ENCODE results near the gene KLKB1. TPM values are rescaled to one million over a fixed set of nuclear protein-coding genes. Genes with fewer than 3 reads are reported as not detected.

KLKB1 gene
- total RNA-seq, 1 experiment from 2014 or later, result 0.10 TPM

- intact Hi-C loops (cut with micrococcal nuclease), result no loop called here
- no peak for ATAC-seq
- CTCF ChIA-PET, result no interaction called here
Observed at GRCh38 chr4:186236126-186236525, 8.8 kb downstream of the KLKB1 start.

GRCh38 chr4:186240452-186240847 lies 13.1 kb downstream of the KLKB1 start:
- no TSS peak for BruUV-seq (replicated peaks)
- ChIA-PET POLR2A (no interaction called here), CTCF (no interaction called here), RAD21 (ENCODE audit: low non-redundant PET in 1 of 2, low total read pairs in 2 of 2, uncharacterized antibody in 2 of 2, unreplicated experiment in 2 of 2) (no interaction called here)
- no peaks in the 10 kb centered on the region for H3K27me3 ChIP-seq (ENCODE audit: insufficient read depth, low read length)
- H3K79me2 ChIP-seq (ENCODE audit: insufficient read depth, low read length), result no peaks in the 10 kb centered on the region
- H3K9me2 ChIP-seq (ENCODE audit: insufficient read depth), result no peaks in the 10 kb centered on the region
- no peak overlapping the region for H3K4me2 ChIP-seq (ENCODE audit: low read length)
- H3K9ac ChIP-seq (ENCODE audit: low read length), result no peak overlapping the region
- no peak overlapping the region for H3K27ac ChIP-seq (ENCODE audit: low read depth, low read length)
- intact Hi-C loops (cut with micrococcal nuclease), result no loop called here
- H4K20me1 ChIP-seq (ENCODE audit: insufficient read depth), result no peaks in the 10 kb centered on the region
- H3K9me3 ChIP-seq (ENCODE audit: control insufficient read depth in 1 of 2, insufficient read depth in 1 of 2, low read depth in 1 of 2, low read length in 2 of 2), result no peaks in the 10 kb centered on the region
- no peak for ATAC-seq
- H3K36me3 ChIP-seq (ENCODE audit: control insufficient read depth in 1 of 2, insufficient read depth in 2 of 2, low read length in 2 of 2), result no peaks in the 10 kb centered on the region
- DNase-seq (ENCODE audit: low read depth, low spot score), result no peak
- no peaks in the 10 kb centered on the region for H3K4me1 ChIP-seq (ENCODE audit: control insufficient read depth in 1 of 2, insufficient read depth in 2 of 2, low read length in 2 of 2)
- no peak overlapping the region for H2AFZ ChIP-seq (ENCODE audit: low read depth, low read length, poor library complexity, severe bottlenecking)
- H3K4me3 ChIP-seq (replicated peaks in 1 of 2; ENCODE audit: low read depth in 1 of 2, low read length in 2 of 2), result no peak overlapping the region
- TF ChIP-seq MAX (IDR thresholded peaks at IDR 0.05), result no peak
- no peak for TF ChIP-seq EZH2 (IDR thresholded peaks at IDR 0.05)
- TF ChIP-seq ZFX (IDR thresholded peaks at IDR 0.05), result no peak
- no peak for TF ChIP-seq FOSL1 (IDR thresholded peaks at IDR 0.05; ENCODE audit: low read depth)
- TF ChIP-seq POLR2A (IDR thresholded peaks at IDR 0.05; ENCODE audit: borderline replicate concordance, extremely low read depth, insufficient read depth, insufficient read length), result no peak
- TF ChIP-seq, protein P1, sequence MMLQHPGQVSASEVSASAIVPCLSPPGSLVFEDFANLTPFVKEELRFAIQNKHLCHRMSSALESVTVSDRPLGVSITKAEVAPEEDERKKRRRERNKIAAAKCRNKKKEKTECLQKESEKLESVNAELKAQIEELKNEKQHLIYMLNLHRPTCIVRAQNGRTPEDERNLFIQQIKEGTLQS (IDR thresholded peaks at IDR 0.05), result no peak
- no peak for TF ChIP-seq ZNF274 (IDR thresholded peaks at IDR 0.05; ENCODE audit: low read depth, low read length)
- no peak for TF ChIP-seq POLR2AphosphoS5 (IDR thresholded peaks at IDR 0.05; ENCODE audit: low read depth, low read length)
- TF ChIP-seq EGR1 (IDR thresholded peaks at IDR 0.05; ENCODE audit: low read depth), result no peak
- no peak for TF ChIP-seq TCF7L2 (IDR thresholded peaks at IDR 0.05; ENCODE audit: borderline replicate concordance, extremely low read depth, insufficient read depth, insufficient read length)
- no peak for TF ChIP-seq SP1 (IDR thresholded peaks at IDR 0.05; ENCODE audit: low read depth)
- no peak for TF ChIP-seq SRF (IDR thresholded peaks at IDR 0.05; ENCODE audit: low read depth)
- TF ChIP-seq SIN3A (IDR thresholded peaks at IDR 0.05; ENCODE audit: low read depth), result no peak
- no peak for TF ChIP-seq RAD21 (IDR thresholded peaks at IDR 0.05; ENCODE audit: low read depth)

More at GRCh38 chr4:186236126-186236525, 8.8 kb downstream of the KLKB1 start:
- RAD21 ChIA-PET (ENCODE audit: low non-redundant PET in 1 of 2, low total read pairs in 2 of 2, uncharacterized antibody in 2 of 2, unreplicated experiment in 2 of 2), result no interaction called here
- Histone ChIP-seq H3K79me2 (ENCODE audit: insufficient read depth, low read length) (no peaks in the 10 kb centered on the region), H3K9ac (ENCODE audit: low read length) (no peak overlapping the region), H4K20me1 (ENCODE audit: insufficient read depth) (no peaks in the 10 kb centered on the region), H3K9me3 (ENCODE audit: control insufficient read depth in 1 of 2, insufficient read depth in 1 of 2, low read depth in 1 of 2, low read length in 2 of 2) (no peaks in the 10 kb centered on the region), H3K9me2 (ENCODE audit: insufficient read depth) (no peaks in the 10 kb centered on the region), H3K27me3 (ENCODE audit: insufficient read depth, low read length) (no peaks in the 10 kb centered on the region), H3K4me2 (ENCODE audit: low read length) (no peak overlapping the region), H3K36me3 (ENCODE audit: control insufficient read depth in 1 of 2, insufficient read depth in 2 of 2, low read length in 2 of 2) (no peaks in the 10 kb centered on the region), H3K4me3 (replicated peaks in 1 of 2; ENCODE audit: low read depth in 1 of 2, low read length in 2 of 2) (no peak overlapping the region), H3K4me1 (ENCODE audit: control insufficient read depth in 1 of 2, insufficient read depth in 2 of 2, low read length in 2 of 2) (no peaks in the 10 kb centered on the region), H2AFZ (ENCODE audit: low read depth, low read length, poor library complexity, severe bottlenecking) (no peak overlapping the region), H3K27ac (ENCODE audit: low read depth, low read length) (no peak overlapping the region)
- no peak for DNase-seq (ENCODE audit: low read depth, low spot score)
- BruUV-seq (replicated peaks), result no TSS peak
- no peak for TF ChIP-seq FOSL1 (IDR thresholded peaks at IDR 0.05; ENCODE audit: low read depth)
- no peak for TF ChIP-seq ZNF274 (IDR thresholded peaks at IDR 0.05; ENCODE audit: low read depth, low read length)
- TF ChIP-seq POLR2AphosphoS5 (IDR thresholded peaks at IDR 0.05; ENCODE audit: low read depth, low read length), result no peak
- TF ChIP-seq, protein P1 (IDR thresholded peaks at IDR 0.05), result no peak
- TF ChIP-seq, protein P2, sequence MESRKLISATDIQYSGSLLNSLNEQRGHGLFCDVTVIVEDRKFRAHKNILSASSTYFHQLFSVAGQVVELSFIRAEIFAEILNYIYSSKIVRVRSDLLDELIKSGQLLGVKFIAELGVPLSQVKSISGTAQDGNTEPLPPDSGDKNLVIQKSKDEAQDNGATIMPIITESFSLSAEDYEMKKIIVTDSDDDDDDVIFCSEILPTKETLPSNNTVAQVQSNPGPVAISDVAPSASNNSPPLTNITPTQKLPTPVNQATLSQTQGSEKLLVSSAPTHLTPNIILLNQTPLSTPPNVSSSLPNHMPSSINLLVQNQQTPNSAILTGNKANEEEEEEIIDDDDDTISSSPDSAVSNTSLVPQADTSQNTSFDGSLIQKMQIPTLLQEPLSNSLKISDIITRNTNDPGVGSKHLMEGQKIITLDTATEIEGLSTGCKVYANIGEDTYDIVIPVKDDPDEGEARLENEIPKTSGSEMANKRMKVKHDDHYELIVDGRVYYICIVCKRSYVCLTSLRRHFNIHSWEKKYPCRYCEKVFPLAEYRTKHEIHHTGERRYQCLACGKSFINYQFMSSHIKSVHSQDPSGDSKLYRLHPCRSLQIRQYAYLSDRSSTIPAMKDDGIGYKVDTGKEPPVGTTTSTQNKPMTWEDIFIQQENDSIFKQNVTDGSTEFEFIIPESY (IDR thresholded peaks at IDR 0.05; ENCODE audit: extremely low read depth, insufficient replicate concordance, low read length), result no peak
- no peak for TF ChIP-seq CBX3 (IDR thresholded peaks at IDR 0.05; ENCODE audit: low read depth)
- no peak for TF ChIP-seq SP1 (IDR thresholded peaks at IDR 0.05; ENCODE audit: low read depth)
- POLR2A ChIA-PET, result no interaction called here

All from HCT116 (cell line).